Measurements from ENCODE around the gene HOXC9. TPM values are rescaled to one million over a fixed set of nuclear protein-coding genes. Genes with fewer than 3 reads are reported as not detected.
A peak's percentile ranks its signal among the peaks of the same experiment; 100 is the strongest.

Gene HOXC9
- total RNA-seq (not detected), polyA plus RNA-seq (under 1 TPM in 1 of 3 donors, not detected in 2; 0.05 TPM)
- long read RNA-seq, donor 1 = 0 reads
- long read RNA-seq, donor 2 = 0 reads

- Histone ChIP-seq H3K9me3 (no peaks in the 10 kb centered on the region), H3K4me3 (peak within 1 kb of the TSS in 5 of 8 donors; percentile 13 to 53 (median 15)), H3K27ac (no peak within 1 kb of the TSS), H3K27me3 (replicated peaks in 1 of 7) (peaks cover 16 to 100% (median 100%) of the 10 kb centered on the region in 7 donors), H3K36me3 (no peaks in the 10 kb centered on the region), H3K4me1 (peaks cover 10 to 48% (median 31%) of the 10 kb centered on the region in 6 donors)
- no peak for DNase-seq
- no peak for TF ChIP-seq POLR2AphosphoS5 (IDR thresholded peaks at IDR 0.05)
- no peak for TF ChIP-seq POLR2A (IDR thresholded peaks at IDR 0.05)
- TF ChIP-seq CTCF (IDR thresholded peaks at IDR 0.05 in 8 of 11, conservative IDR thresholded peaks at IDR 0.05 in 3 of 11) = no peak
- WGBS, 5 donors = 5 to 8% (median 6%) methylated on average over 40 to 87 of the region's 87 CpGs
- intact Hi-C loops (cut with DNase I; ENCODE audit: low total_unique reads) = loop anchor here (5.0 kb wide), 1 partner anchor 202 kb away; no protein-coding TSS in a partner anchor
Observed at GRCh38 chr12:54000116-54001114, at the start of gene HOXC9. TSS of gene HOXC9 (plus strand) at chr12:54000161. CDS start at chr12:54000189, 28 bp downstream.

GRCh38 chr12:53950437-53950773 is 49.6 kb upstream of the HOXC9 start:
- DNase-seq = no peak
- intact Hi-C loops (cut with DNase I; ENCODE audit: low total_unique reads) = no loop called here
- TF ChIP-seq CTCF (IDR thresholded peaks at IDR 0.05 in 8 of 11, conservative IDR thresholded peaks at IDR 0.05 in 3 of 11) (no peak), POLR2A (IDR thresholded peaks at IDR 0.05) (no peak), POLR2AphosphoS5 (IDR thresholded peaks at IDR 0.05) (no peak)

GRCh38 chr12:53950789-53951576 is 49.0 kb upstream of the HOXC9 start:
- peaks cover 0 to 7% (median 0%) of the 10 kb centered on the region in 8 donors for H3K9me3 ChIP-seq
- DNase-seq = no peak
- no peak for TF ChIP-seq POLR2AphosphoS5 (IDR thresholded peaks at IDR 0.05)
- no peak for TF ChIP-seq CTCF (IDR thresholded peaks at IDR 0.05 in 8 of 11, conservative IDR thresholded peaks at IDR 0.05 in 3 of 11)
- TF ChIP-seq POLR2A (IDR thresholded peaks at IDR 0.05) = no peak
- H3K4me1 ChIP-seq = peaks cover 0 to 40% (median 7%) of the 10 kb centered on the region in 6 donors
- WGBS, 5 donors = 5 to 9% (median 6%) methylated on average over 24 to 34 of the region's 34 CpGs
- intact Hi-C loops (cut with DNase I; ENCODE audit: low total_unique reads) = no loop called here
- no peaks in the 10 kb centered on the region for H3K36me3 ChIP-seq
- no peak overlapping the region for H3K27ac ChIP-seq
- peaks cover 33 to 100% (median 97%) of the 10 kb centered on the region in 7 donors for H3K27me3 ChIP-seq (replicated peaks in 1 of 7)
- H3K4me3 ChIP-seq = no peak overlapping the region

More at GRCh38 chr12:53950437-53950773, 49.6 kb upstream of the HOXC9 start:
- Histone ChIP-seq H3K4me3 (no peak overlapping the region), H3K36me3 (no peaks in the 10 kb centered on the region), H3K4me1 (peaks cover 0 to 35% (median 6%) of the 10 kb centered on the region in 6 donors), H3K27ac (no peak overlapping the region), H3K27me3 (replicated peaks in 1 of 7) (peaks cover 33 to 100% (median 97%) of the 10 kb centered on the region in 7 donors), H3K9me3 (peaks cover 0 to 7% (median 0%) of the 10 kb centered on the region in 8 donors)
- WGBS, 5 donors = 4 to 15% (median 7%) methylated on average over 10 of the region's 10 CpGs
